ENCODE data around the gene PRSS12. TPM values are rescaled to one million over a fixed set of nuclear protein-coding genes. Genes with fewer than 3 reads are reported as not detected.

Gene PRSS12
- total and polyA plus RNA-seq, 2 experiments from 2014 or later = 5.5 to 12.9 TPM

DNA sequence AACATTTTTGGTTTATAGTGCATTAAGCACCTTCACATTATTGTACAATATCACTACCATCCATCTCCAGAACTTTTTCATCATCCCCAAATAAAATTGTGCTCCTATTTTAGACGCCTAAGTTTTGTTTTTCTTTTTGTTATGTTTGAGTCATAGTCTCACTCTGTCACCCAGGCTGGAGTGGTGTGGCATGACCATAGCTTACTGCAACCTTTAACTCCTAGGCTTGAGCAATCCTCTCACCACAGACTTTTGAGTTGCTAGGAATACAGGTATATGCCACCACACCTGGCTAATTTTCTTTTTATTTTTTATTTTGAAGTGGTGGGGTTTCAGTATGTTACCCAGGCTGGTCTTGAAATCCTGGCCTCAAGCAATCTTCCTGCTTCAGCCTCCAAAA lies 33.9 kb downstream of the PRSS12 start (continued):
- TF ChIP-seq, protein P1, sequence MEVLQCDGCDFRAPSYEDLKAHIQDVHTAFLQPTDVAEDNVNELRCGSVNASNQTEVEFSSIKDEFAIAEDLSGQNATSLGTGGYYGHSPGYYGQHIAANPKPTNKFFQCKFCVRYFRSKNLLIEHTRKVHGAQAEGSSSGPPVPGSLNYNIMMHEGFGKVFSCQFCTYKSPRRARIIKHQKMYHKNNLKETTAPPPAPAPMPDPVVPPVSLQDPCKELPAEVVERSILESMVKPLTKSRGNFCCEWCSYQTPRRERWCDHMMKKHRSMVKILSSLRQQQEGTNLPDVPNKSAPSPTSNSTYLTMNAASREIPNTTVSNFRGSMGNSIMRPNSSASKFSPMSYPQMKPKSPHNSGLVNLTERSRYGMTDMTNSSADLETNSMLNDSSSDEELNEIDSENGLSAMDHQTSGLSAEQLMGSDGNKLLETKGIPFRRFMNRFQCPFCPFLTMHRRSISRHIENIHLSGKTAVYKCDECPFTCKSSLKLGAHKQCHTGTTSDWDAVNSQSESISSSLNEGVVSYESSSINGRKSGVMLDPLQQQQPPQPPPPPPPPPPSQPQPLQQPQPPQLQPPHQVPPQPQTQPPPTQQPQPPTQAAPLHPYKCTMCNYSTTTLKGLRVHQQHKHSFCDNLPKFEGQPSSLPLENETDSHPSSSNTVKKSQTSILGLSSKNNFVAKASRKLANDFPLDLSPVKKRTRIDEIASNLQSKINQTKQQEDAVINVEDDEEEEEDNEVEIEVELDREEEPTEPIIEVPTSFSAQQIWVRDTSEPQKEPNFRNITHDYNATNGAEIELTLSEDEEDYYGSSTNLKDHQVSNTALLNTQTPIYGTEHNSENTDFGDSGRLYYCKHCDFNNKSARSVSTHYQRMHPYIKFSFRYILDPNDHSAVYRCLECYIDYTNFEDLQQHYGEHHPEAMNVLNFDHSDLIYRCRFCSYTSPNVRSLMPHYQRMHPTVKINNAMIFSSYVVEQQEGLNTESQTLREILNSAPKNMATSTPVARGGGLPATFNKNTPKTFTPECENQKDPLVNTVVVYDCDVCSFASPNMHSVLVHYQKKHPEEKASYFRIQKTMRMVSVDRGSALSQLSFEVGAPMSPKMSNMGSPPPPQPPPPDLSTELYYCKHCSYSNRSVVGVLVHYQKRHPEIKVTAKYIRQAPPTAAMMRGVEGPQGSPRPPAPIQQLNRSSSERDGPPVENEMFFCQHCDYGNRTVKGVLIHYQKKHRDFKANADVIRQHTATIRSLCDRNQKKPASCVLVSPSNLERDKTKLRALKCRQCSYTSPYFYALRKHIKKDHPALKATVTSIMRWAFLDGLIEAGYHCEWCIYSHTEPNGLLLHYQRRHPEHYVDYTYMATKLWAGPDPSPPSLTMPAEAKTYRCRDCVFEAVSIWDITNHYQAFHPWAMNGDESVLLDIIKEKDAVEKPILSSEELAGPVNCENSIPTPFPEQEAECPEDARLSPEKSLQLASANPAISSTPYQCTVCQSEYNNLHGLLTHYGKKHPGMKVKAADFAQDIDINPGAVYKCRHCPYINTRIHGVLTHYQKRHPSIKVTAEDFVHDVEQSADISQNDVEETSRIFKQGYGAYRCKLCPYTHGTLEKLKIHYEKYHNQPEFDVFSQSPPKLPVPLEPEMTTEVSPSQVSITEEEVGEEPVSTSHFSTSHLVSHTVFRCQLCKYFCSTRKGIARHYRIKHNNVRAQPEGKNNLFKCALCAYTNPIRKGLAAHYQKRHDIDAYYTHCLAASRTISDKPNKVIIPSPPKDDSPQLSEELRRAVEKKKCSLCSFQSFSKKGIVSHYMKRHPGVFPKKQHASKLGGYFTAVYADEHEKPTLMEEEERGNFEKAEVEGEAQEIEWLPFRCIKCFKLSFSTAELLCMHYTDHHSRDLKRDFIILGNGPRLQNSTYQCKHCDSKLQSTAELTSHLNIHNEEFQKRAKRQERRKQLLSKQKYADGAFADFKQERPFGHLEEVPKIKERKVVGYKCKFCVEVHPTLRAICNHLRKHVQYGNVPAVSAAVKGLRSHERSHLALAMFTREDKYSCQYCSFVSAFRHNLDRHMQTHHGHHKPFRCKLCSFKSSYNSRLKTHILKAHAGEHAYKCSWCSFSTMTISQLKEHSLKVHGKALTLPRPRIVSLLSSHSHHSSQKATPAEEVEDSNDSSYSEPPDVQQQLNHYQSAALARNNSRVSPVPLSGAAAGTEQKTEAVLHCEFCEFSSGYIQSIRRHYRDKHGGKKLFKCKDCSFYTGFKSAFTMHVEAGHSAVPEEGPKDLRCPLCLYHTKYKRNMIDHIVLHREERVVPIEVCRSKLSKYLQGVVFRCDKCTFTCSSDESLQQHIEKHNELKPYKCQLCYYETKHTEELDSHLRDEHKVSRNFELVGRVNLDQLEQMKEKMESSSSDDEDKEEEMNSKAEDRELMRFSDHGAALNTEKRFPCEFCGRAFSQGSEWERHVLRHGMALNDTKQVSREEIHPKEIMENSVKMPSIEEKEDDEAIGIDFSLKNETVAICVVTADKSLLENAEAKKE (CRISPR knock-in tag; IDR thresholded peaks at IDR 0.05) = no peak
- TF ChIP-seq EZH2phosphoT487 (IDR thresholded peaks at IDR 0.05; ENCODE audit: unreplicated experiment) = no peak

DNA sequence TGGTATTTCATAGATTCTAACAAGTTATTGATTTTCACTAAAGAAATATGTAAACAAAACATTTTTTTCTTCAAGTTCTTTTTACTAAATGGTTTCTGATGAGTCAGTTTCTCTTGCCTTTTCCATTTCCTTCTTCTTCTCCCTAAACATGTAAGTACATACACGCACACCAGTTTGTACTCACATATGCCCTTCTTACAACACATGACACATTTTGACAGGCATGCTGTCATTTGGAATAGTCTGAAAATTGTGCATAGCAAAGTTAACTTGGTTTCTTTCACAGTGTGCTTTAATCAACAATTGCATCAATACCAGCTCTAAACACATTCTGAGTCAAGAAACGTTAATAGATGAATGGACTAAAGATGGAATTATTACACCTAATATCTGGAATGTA lies 35.1 kb downstream of the PRSS12 start:
- no peaks in the 10 kb centered on the region for H3K27me3 ChIP-seq (ENCODE audit: insufficient read depth)
- H3K9me2 ChIP-seq (ENCODE audit: insufficient read depth) = no peaks in the 10 kb centered on the region
- no peak for DNase-seq (ENCODE audit: low spot score)
- TF ChIP-seq, protein P1 (CRISPR knock-in tag; IDR thresholded peaks at IDR 0.05) = no peak
- TF ChIP-seq CREB1 (CRISPR knock-in tag; IDR thresholded peaks at IDR 0.05; ENCODE audit: low read depth) = no peak
- TF ChIP-seq EZH2 (IDR thresholded peaks at IDR 0.05; ENCODE audit: low read depth, unreplicated experiment) = no peak
- no peak for TF ChIP-seq EZH2phosphoT487 (IDR thresholded peaks at IDR 0.05; ENCODE audit: unreplicated experiment)
- ATAC-seq = no peak
- no peak overlapping the region for H2AFZ ChIP-seq
- H3K4me1 Mint-ChIP-seq = peaks cover 3% of the 10 kb centered on the region; the same call in 2 of the 3 replicates
- H3K36me3 Mint-ChIP-seq (ENCODE audit: low read depth) = no peaks in the 10 kb centered on the region
- H3K4me2 ChIP-seq = no peak overlapping the region
- no peak overlapping the region for H3K27ac ChIP-seq (ENCODE audit: low read depth)
- H3K4me3 ChIP-seq = no peak overlapping the region
- H3K9me3 Mint-ChIP-seq = no peaks in the 10 kb centered on the region
- no peaks in the 10 kb centered on the region for H3F3A ChIP-seq (replicated peaks; ENCODE audit: low read depth)
- no peaks in the 10 kb centered on the region for H3K79me2 ChIP-seq (replicated peaks; ENCODE audit: insufficient read depth)
- H3K27ac Mint-ChIP-seq = no peak overlapping the region
- 0 out of 2 replicates have a peak, but pooled peaks cover under 1% of the 10 kb centered on the region for H3K4me1 ChIP-seq (ENCODE audit: insufficient read depth)
- no peaks in the 10 kb centered on the region for H4K20me1 ChIP-seq (replicated peaks; ENCODE audit: insufficient read depth)
- no peaks in the 10 kb centered on the region for H3K36me3 ChIP-seq (ENCODE audit: insufficient read depth)
- H3K27me3 Mint-ChIP-seq (ENCODE audit: insufficient read depth, low read depth, poor library complexity) = no peaks in the 10 kb centered on the region
- no peak overlapping the region for H3K4me3 Mint-ChIP-seq

All from GM23338 (cell line).